ENCODE measurements around the gene PRSS12.
"Not testable (repeated sequence)": the region's sequence is repeated elsewhere in the genome, so short reads cannot be mapped to it uniquely, and the experiment has no call there.

Gene PRSS12

GRCh38 chr4:118318931-118319330 lies 33.9 kb downstream of the PRSS12 start:
- DNase-seq = no peak

DNA sequence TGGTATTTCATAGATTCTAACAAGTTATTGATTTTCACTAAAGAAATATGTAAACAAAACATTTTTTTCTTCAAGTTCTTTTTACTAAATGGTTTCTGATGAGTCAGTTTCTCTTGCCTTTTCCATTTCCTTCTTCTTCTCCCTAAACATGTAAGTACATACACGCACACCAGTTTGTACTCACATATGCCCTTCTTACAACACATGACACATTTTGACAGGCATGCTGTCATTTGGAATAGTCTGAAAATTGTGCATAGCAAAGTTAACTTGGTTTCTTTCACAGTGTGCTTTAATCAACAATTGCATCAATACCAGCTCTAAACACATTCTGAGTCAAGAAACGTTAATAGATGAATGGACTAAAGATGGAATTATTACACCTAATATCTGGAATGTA lies 35.1 kb downstream of the PRSS12 start:
- DNase-seq = no peak

- DNase-seq = no peak
These were observed 38.6 kb downstream of the PRSS12 start for GRCh38 chr4:118314221-118314620.

- no peak for DNase-seq
These were observed 39.7 kb downstream of the PRSS12 start for GRCh38 chr4:118313098-118313497.

DNA sequence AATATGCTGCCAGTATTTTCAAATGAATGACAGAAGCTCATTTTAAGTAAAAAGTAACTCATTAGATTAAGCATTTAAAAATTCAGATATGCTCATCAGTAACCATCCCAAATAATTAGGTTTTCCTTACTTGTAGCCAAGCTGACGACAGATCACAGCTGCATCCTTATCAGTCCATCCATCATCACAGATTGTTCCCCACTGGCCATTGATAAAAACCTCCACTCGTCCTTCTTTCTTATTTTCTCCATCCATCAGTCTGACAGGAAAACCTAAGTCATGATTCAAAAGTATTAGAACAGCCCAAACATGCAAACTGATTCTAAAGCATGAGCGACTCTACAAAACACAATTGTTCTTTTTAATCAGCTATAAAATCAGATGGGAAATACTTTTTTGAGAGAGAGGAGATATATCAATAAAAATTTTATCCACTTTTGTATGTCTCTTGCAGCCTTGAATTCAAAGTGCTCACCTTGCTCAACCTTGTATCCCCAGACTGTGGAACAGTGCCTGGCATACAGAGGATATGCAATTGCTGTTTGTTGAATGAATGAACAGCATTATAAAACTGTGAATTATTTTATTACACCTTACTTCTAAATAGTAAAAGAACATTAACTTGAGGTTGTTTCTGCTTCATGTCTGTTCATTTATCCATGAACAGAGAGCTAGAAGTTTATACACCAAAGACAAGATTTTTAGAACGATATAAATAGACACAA lies 44.3 kb downstream of the PRSS12 start:
- DNase-seq = no peak

DNA sequence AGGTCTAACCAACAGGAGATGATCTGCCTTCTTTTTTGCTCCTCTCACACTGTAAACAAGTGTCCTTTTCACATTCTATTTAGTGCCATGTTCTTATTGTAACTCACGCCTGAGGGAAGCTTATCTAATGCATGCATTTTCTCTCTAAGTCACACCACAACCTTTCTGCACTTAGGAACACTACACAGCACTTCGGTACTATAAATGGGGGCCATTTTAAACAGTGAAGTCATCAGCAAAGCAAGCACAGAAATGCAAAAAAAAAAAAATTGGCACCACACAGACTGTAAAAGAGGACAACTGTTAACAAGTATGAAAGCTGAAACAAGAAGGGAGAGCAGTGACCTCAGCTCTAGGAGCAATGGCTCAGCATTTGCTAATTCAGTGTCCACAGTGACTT lies 45.2 kb downstream of the PRSS12 start:
- DNase-seq = no peak

- DNase-seq = not testable (repeated sequence)
These were observed 53.2 kb downstream of the PRSS12 start for GRCh38 chr4:118299619-118300018.

DNA sequence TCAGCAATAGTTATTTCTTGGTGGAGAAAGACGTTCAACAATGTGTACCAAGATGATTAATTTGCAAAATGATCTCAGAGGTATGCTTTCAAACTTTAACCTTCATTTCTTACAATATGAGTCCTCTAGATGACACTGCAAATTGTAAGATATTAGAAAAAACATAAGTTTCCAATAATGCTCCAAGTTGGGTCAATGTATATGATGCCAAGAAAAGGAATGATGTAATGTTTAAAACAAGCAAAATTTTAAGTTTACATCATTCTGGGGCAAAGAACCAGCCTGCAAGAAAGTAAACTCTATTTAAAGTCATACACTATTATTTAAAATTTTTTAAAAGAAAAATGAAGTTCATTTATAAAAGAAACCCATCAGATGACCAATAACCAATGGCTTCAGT lies 56.1 kb downstream of the PRSS12 start:
- no peak for DNase-seq

- DNase-seq = no peak
These were observed 61.9 kb downstream of the PRSS12 start for GRCh38 chr4:118290951-118291350.

GRCh38 chr4:118289794-118290193 lies 63.0 kb downstream of the PRSS12 start:
- no peak for DNase-seq

DNA sequence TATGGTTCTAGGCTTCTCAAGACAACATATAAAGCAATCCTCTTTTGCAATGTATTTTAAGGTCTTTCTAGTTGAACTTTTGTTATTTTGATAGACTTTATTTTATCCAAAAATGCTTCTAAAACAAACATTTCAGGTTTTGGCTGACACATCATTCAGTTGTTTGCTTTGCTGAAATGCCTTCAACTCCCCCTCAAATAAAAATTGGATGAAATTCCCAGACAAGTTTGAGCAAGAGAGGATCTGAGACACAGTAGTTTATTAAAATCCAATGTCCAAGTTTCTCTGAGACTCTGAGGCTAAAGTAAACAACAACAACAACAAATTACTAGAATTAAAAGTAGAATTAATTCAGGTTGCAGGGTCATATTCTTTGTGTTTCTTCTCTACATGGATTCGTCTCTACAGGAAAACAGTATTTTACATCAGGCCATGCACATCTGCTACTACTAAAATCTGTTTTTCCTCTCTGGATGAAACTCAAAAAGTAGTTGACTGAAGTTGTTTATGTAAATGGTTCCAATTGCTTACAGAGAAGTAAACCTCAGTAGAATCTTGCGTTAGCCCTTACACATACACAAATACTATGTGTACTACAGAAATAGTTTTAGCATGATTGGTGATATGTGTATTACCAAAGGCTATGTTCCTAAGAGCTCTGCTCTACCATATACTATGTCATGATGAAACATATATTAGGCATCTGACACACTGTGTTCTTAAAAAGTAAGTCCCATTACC lies 64.9 kb downstream of the PRSS12 start:
- DNase-seq = no peak

DNA sequence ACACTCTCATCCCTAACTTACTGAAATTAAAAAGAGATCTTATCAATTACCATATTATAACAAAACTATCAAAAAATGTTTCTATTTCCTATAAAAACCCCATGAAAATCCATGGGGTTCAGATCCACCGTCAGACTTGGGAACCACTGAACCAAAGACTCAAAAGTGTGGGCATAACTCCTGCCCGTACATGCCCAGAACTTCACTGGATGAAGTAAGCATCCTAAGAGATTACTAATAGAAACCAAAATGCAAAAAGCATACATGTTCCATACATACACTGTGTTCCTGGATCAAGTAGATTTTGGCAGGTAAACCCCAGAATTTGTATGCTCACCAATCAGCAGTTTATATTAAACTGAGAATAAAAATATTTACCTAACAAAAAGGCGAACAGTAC lies 66.1 kb downstream of the PRSS12 start:
- no peak for DNase-seq

DNA sequence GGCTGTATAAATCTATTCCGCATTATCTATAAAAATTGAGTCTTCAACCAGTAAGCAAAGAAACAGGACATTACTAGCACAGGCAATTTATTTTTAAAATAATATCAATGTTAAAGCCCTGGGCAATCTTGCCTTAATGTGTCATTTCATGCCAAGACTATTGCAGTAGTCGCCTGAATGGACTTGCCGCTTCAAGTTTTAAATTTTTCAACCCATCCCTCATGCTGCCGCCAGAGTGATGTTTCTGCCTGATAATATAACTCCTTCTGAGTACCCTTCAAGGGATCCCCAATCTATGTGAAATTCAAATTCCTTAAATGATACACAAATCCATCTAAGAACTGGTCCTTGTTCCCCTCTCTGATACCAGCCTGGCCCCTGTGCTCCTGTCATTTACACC lies 66.9 kb downstream of the PRSS12 start:
- DNase-seq = no peak

- peak; percentile 21 for DNase-seq
These were observed 68.6 kb downstream of the PRSS12 start for GRCh38 chr4:118284169-118284568.

- no peak for DNase-seq
These were observed 70.1 kb downstream of the PRSS12 start for GRCh38 chr4:118282692-118283091.

DNA sequence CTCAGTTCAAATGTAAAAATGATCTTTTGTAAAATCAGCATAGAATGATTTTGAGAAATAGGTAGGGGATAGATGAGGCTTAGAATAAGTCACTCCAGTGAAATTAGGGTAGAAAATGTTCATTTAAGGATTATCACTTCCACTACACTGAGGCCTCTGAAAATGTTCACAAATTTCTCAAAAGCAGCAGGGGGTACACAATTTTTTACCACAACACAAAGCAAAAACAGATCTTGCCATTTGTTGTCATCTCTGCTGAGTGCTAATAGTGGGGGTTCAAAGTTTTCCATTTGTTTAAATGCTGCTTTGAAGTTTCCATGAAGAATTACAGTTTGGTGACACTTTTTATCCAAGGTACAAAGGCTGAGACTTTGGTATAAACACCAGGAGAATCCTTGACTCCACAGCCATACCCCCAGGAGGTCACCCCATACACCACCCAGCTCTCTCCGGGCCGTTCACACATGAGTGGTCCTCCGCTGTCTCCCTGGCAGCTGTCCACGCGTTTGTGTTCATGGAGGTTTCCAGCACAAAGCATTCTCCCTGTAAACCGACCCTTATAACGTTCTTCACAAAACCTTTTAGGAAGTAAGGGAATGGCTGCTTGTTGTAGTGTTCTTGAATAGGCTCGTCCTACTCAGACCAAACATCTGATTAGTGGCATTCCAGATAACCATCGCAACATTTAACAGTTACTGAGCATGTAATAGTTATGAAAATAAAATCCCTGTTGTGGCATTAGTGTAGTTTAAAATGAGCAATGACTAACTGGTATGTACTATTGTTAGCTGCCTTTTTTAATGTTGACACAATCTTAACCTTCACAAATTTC lies 71.0 kb downstream of the PRSS12 start:
- DNase-seq = peak; percentile 4

DNA sequence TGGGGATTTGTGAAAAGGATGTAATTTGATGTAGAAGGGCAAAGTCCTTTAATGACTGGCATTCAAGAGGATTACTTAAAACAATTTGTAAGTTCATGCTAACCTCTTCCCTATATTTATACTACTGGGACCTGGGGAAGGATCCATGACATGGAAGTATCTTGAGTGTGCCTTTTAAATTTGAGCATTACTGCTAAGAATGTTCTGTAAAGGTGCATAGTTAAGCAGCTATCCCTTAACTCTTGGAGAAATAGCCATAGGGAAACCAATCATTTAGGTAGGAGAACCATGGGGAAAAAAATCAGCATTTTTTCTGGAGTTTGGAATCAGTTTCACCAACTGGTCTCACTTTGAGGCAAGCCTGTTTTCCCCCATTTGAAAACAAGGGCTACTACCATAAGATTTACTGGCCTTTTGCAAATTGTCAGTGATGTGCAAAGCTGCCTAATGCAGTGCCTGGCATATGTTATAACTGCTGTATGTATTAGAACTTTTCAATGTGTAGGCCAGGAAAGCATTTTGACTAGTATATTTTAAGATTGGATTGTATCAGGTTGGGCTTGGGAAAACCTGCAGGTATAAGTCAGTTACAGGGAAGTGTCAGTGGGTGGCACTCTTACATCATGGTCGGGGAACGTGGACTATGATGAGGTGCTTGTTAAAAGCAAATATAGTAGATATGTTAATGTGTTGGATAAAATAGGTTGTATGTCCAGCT lies 72.1 kb downstream of the PRSS12 start:
- DNase-seq = peak; percentile 41

- no peak for DNase-seq
These were observed 72.8 kb downstream of the PRSS12 start for GRCh38 chr4:118279920-118280432.

DNA sequence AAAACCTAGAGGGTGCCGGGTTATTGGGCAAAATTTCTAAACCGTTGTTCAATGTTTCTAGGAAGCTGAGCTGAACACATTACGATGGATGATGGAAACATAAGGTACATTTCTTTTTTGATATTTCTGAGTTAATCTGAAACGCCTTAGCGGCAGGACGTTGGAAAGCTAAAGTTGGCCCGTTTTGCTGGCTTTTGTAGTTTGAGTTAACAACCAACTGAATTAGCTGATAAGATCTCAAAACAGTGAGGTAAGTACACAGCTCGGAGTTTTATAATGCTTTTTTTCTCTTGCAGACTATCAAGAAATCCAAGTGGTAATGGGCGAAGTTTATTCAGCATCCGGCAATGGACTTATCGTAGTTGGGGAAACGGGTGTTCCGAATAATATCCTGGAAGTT lies 73.5 kb downstream of the PRSS12 start:
- DNase-seq = no peak

GRCh38 chr4:118278473-118279274 lies 74.1 kb downstream of the PRSS12 start:
- DNase-seq = peak; percentile 96

- DNase-seq = peak; percentile 23
These were observed 75.6 kb downstream of the PRSS12 start for GRCh38 chr4:118277243-118277642.

DNA sequence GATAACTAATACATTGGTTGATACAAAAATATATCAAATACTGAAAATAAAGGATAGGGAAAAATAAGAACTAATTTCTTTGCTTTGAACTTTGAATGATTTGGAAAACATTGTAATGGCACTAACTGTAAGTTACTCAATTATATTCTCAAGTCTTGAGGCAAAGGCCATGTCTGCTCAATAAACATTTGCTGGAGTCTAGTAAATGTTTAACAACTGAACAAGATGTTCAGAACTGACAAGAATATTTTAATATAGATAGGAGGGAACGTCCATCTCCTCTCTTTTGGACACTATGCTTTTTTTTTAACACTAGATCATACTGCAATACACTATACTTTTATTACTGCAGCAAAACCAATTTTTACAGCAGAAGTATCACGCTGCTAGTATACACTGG lies 76.2 kb downstream of the PRSS12 start:
- no peak for DNase-seq

Measured in RPMI8226 (cell line).